Measurements from ENCODE around the gene SRD5A2.

The SRD5A2 gene

DNA sequence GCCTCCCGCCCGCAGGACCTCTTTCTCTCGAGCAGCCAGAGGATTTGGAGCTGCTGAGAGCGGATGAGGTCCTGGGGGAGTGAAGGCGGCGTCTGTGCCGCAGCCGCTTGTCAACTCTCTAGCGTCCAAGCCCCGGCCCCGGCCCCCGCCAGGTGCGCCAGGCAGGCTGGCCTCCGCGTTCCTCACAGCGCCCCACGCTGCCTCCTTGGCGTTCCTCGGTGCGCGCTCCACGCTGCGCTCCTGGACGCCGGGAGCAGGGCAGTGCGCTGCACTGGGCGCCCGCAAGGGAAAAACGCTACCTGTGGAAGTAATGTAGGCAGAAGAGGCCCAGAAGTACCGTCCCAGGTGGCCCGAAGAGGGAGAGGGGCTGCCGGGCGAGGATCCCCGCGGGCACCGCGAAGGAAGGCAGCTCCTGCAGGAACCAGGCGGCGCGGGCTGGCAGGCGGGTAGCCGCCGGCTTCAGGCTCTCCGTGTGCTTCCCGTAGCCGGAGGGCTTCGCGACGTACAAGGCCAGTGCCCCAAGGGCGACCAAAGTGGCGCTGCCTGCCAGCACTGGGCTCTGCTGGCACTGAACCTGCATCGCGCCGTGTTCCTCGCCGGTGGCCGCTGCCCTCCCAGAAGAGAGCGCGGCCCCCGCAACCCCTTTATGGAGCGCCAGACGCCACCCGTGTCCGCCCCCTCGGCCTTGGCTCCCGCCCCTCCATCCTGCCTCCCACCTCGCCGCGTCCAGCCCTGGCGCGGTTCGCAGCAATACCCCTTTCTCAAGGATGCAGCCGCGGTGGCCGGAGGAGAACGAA is at the start of gene SRD5A2:
Gene SRD5A2 (minus strand): TSS at position 618 of the 797 bp plus-strand sequence. CDS start 38 bp downstream, at position 580.
- TF ChIP-seq ZBTB7A (IDR thresholded peaks at IDR 0.05; ENCODE audit: low read depth) (no peak), TAF1 (IDR thresholded peaks at IDR 0.05; ENCODE audit: low read depth) (no peak), TCF12 (IDR thresholded peaks at IDR 0.05; ENCODE audit: low read depth) (no peak)

DNA sequence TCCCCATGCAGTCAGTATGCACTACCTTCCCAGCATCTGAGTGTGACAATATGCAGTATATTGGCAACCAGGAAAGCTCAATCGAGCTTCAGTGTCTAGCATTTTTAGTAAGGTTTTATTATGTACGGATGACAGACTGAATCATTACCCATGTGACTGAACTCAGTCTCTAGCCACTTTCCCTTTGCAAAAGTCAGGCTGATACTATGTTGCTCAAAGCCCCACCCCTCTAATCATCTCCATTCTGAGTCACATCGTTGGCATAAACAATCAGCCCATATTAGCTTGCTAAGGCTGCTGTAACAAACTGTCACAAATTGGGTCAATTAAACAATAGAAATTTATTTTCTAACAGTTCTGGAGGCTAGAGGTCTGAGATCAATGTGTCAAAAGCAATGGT is 25.8 kb upstream of the SRD5A2 start:
- TF ChIP-seq TAF1 (IDR thresholded peaks at IDR 0.05; ENCODE audit: low read depth), result no peak
- no peak for TF ChIP-seq NFIC (IDR thresholded peaks at IDR 0.05)
- no peak for TF ChIP-seq REST (IDR thresholded peaks at IDR 0.05; ENCODE audit: low read depth)
- no peak for TF ChIP-seq FOXM1 (IDR thresholded peaks at IDR 0.05; ENCODE audit: borderline replicate concordance, low read depth)
- TF ChIP-seq TEAD4 (IDR thresholded peaks at IDR 0.05), result no peak
- TF ChIP-seq ZBTB7A (IDR thresholded peaks at IDR 0.05; ENCODE audit: low read depth), result no peak
- no peak for TF ChIP-seq YY1 (IDR thresholded peaks at IDR 0.05; ENCODE audit: low read depth)
- TF ChIP-seq EP300 (IDR thresholded peaks at IDR 0.05; ENCODE audit: borderline replicate concordance), result no peak
- no peak for TF ChIP-seq EGR1 (IDR thresholded peaks at IDR 0.05)
- TF ChIP-seq USF1 (IDR thresholded peaks at IDR 0.05), result no peak
- TF ChIP-seq CREB1 (IDR thresholded peaks at IDR 0.05; ENCODE audit: low read depth), result no peak
- no peak for TF ChIP-seq RAD21 (IDR thresholded peaks at IDR 0.05; ENCODE audit: low read depth)
- TF ChIP-seq TCF12 (IDR thresholded peaks at IDR 0.05; ENCODE audit: low read depth), result no peak
- no peak for TF ChIP-seq CEBPB (IDR thresholded peaks at IDR 0.05)
- TF ChIP-seq MAX (IDR thresholded peaks at IDR 0.05), result no peak

GRCh38 chr2:31598694-31599093 is 18.0 kb upstream of the SRD5A2 start:
- TF ChIP-seq CEBPB (IDR thresholded peaks at IDR 0.05) (no peak), USF1 (IDR thresholded peaks at IDR 0.05) (no peak), EP300 (IDR thresholded peaks at IDR 0.05; ENCODE audit: borderline replicate concordance) (no peak), EGR1 (IDR thresholded peaks at IDR 0.05) (no peak), TAF1 (IDR thresholded peaks at IDR 0.05; ENCODE audit: low read depth) (no peak), YY1 (IDR thresholded peaks at IDR 0.05; ENCODE audit: low read depth) (no peak), MAX (IDR thresholded peaks at IDR 0.05) (no peak), FOXM1 (IDR thresholded peaks at IDR 0.05; ENCODE audit: borderline replicate concordance, low read depth) (no peak), REST (IDR thresholded peaks at IDR 0.05; ENCODE audit: low read depth) (no peak), NFIC (IDR thresholded peaks at IDR 0.05) (no peak), CREB1 (IDR thresholded peaks at IDR 0.05; ENCODE audit: low read depth) (no peak), ZBTB7A (IDR thresholded peaks at IDR 0.05; ENCODE audit: low read depth) (no peak), TEAD4 (IDR thresholded peaks at IDR 0.05) (no peak), RAD21 (IDR thresholded peaks at IDR 0.05; ENCODE audit: low read depth) (no peak), TCF12 (IDR thresholded peaks at IDR 0.05; ENCODE audit: low read depth) (no peak)

GRCh38 chr2:31586230-31586629 is 5.5 kb upstream of the SRD5A2 start:
- TF ChIP-seq CEBPB (IDR thresholded peaks at IDR 0.05), result no peak
- TF ChIP-seq TAF1 (IDR thresholded peaks at IDR 0.05; ENCODE audit: low read depth), result no peak
- TF ChIP-seq YY1 (IDR thresholded peaks at IDR 0.05; ENCODE audit: low read depth), result no peak
- TF ChIP-seq EGR1 (IDR thresholded peaks at IDR 0.05), result no peak
- no peak for TF ChIP-seq MAX (IDR thresholded peaks at IDR 0.05)
- no peak for TF ChIP-seq REST (IDR thresholded peaks at IDR 0.05; ENCODE audit: low read depth)
- no peak for TF ChIP-seq FOXM1 (IDR thresholded peaks at IDR 0.05; ENCODE audit: borderline replicate concordance, low read depth)
- TF ChIP-seq USF1 (IDR thresholded peaks at IDR 0.05), result no peak
- TF ChIP-seq ZBTB7A (IDR thresholded peaks at IDR 0.05; ENCODE audit: low read depth), result no peak
- no peak for TF ChIP-seq CREB1 (IDR thresholded peaks at IDR 0.05; ENCODE audit: low read depth)

All from Ishikawa (cell line).